HepG2 (cell line): ENCODE data around the gene MRPL48. TPM values are rescaled to one million over a fixed set of nuclear protein-coding genes. Genes with fewer than 3 reads are reported as not detected.

Experiments
- EP300 ChIP-seq, 3 experiments: sonication (generic) in 1 of 3; formaldehyde crosslinking in 1 of 3; IDR thresholded peaks; 2 replicates each; pipeline versions ENCODE4 v1.5.1 to v1.6.1; 2011 to 2020; ENCODE audit warnings: low read depth in 2 of 3, low read length in 2 of 3, borderline replicate concordance in 1 of 3, improper control_type of control experiment in 1 of 3, mild to moderate bottlenecking in 1 of 3, missing genetic modification reagents in 1 of 3, moderate library complexity in 1 of 3
- IRX3 ChIP-seq: sonication (generic); formaldehyde crosslinking; IDR thresholded peaks from 2 replicates; pipeline ENCODE4 v1.8.1; 2023; ENCODE audit warnings: mild to moderate bottlenecking, low read depth, missing genetic modification reagents, borderline replicate concordance
- MTERF4 ChIP-seq: sonication (generic); formaldehyde crosslinking; IDR thresholded peaks from 2 replicates; pipeline ENCODE4 v1.8.0; 2023; ENCODE audit warnings: mild to moderate bottlenecking, missing genetic modification reagents
- NONO ChIP-seq, 2 experiments: fragments of 450-650 bp in 1 of 2; sonication (generic) in 1 of 2; formaldehyde crosslinking in 1 of 2; IDR thresholded peaks in 1 of 2; conservative IDR thresholded peaks in 1 of 2; 2 replicates each; pipeline versions ENCODE4 v1.6.1 to v1.8.0; 2017 to 2022; ENCODE audit warnings: mild to moderate bottlenecking in 1 of 2, missing genetic modification reagents in 1 of 2, moderate library complexity in 1 of 2
- TRIM22 ChIP-seq: fragments of 450-650 bp; IDR thresholded peaks from 2 replicates; pipeline ENCODE4 v1.6.1; 2017
- ZBTB46 ChIP-seq: sonication (generic); formaldehyde crosslinking; IDR thresholded peaks from 2 replicates; pipeline ENCODE4 v1.4.0; 2020; ENCODE audit warnings: mild to moderate bottlenecking, missing genetic modification reagents, borderline replicate concordance
- ZC3H13 ChIP-seq: sonication (generic); formaldehyde crosslinking; IDR thresholded peaks from 2 replicates; pipeline ENCODE4 v1.8.1; 2023; ENCODE audit warnings: mild to moderate bottlenecking, missing genetic modification reagents, moderate library complexity
- ZFP36L1 ChIP-seq: sonication (generic); formaldehyde crosslinking; IDR thresholded peaks from 2 replicates; pipeline ENCODE4 v1.8.0; 2022; ENCODE audit warnings: mild to moderate bottlenecking, missing genetic modification reagents, moderate library complexity
- ZNF292 ChIP-seq: sonication (generic); formaldehyde crosslinking; IDR thresholded peaks from 2 replicates; pipeline ENCODE4 v1.8.1; 2022; ENCODE audit warnings: mild to moderate bottlenecking, low read depth, missing genetic modification reagents, borderline replicate concordance
- ZNF30 ChIP-seq: sonication (generic); formaldehyde crosslinking; IDR thresholded peaks from 2 replicates; pipeline ENCODE4 v1.5.0; 2020; ENCODE audit warnings: mild to moderate bottlenecking, missing genetic modification reagents
- ZNF335 ChIP-seq: sonication (generic); formaldehyde crosslinking; IDR thresholded peaks from 2 replicates; pipeline ENCODE4 v1.4.0; 2020; ENCODE audit warnings: missing genetic modification reagents
- ZNF407 ChIP-seq: sonication (generic); formaldehyde crosslinking; IDR thresholded peaks from one replicate; pipeline ENCODE4 v1.5.1; 2020; ENCODE audit warnings: mild to moderate bottlenecking, missing genetic modification reagents; ENCODE audit errors: not compliant biosample characterization
- ZNF451 ChIP-seq: sonication (generic); formaldehyde crosslinking; IDR thresholded peaks from 2 replicates; pipeline ENCODE4 v1.5.0; 2020; ENCODE audit warnings: mild to moderate bottlenecking, missing genetic modification reagents
- ZNF570 ChIP-seq: sonication (generic); formaldehyde crosslinking; IDR thresholded peaks from 2 replicates; pipeline ENCODE4 v1.4.0; 2020; ENCODE audit warnings: mild to moderate bottlenecking, missing genetic modification reagents, borderline replicate concordance
- ZNF616 ChIP-seq: sonication (generic); formaldehyde crosslinking; IDR thresholded peaks from 2 replicates; pipeline ENCODE4 v1.5.0; 2020; ENCODE audit warnings: low read depth, mild to moderate bottlenecking, missing genetic modification reagents
- polyA plus RNA-seq, 8 experiments: library from polyadenylated mRNA; depleted of rRNA in 3 of 8; stranded (reverse) in 7 of 8; unstranded in 1 of 8; fragments of >200 nt; fragmentation: Illumina TruSeq in 4 of 8; extraction: Trizol in 4 of 8; gene quantifications; 2 replicates each; pipeline versions ENCODE4 v1.2.1 to v1.2.3, GENCODE V29; 2011 to 2016; ENCODE audit warnings: low read depth in 4 of 8, missing spikeins in 1 of 8, mixed read lengths in 1 of 8; ENCODE audit not compliant: insufficient read depth in 1 of 8
- total RNA-seq, 5 experiments: library from RNA; depleted of rRNA; stranded (reverse); fragments of >200 nt; fragmentation: Illumina TruSeq; extraction: Trizol; gene quantifications; 2 replicates each; pipeline ENCODE4 v1.2.3, GENCODE V29; 2016; ENCODE audit warnings: low read depth in 1 of 5

The MRPL48 gene
- total and polyA plus RNA-seq, 2 of the 13 experiments (the other 11 are each of a cell fraction or from before 2014, with no cell fraction given), result 61.2 to 67.9 TPM

DNA sequence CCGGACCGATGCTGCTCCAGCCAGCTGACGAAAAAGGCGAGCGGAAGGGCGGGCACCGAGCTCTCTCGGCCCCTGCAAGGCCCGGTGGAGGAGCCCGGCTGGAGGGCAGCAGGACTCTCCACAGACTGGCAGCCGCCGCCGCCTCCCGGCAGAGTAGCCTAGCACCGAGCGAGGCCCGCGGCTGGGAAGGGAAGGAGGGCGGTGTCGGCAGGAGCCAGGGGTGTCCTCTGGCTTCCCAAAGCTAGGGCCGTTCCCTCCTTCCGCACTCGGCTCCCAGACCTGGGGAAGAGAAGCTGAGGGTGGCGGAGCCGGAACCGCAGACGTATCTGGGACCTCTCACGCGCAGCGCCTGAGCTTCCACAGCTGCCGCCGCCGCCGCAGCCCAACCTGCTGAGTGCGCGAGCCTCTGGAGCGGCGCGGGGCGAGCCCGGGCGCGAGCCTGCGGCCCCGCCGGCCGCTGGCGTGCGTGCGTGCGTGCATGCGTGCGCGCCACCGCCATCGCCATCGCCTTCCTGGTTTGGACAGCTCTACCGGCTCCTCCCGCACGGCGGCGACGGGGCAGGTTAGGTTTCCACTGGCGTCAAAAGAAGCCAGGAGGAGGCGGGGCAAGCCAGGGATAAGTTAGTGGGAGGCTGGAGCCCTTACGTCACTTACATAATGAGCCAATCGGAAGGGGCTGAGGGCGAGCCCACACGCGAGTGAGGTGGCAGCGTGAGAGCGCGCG is 26.8 kb upstream of the MRPL48 start, which contains the start of gene RAB6A (continued):
- TF ChIP-seq NONO (IDR thresholded peaks at IDR 0.05), result no peak
- peak; percentile 90 for TF ChIP-seq NONO (CRISPR knock-in tag; conservative IDR thresholded peaks at IDR 0.05)
- TF ChIP-seq ZNF570, result no peak
- peak in 1 of 2 experiments; percentile 30; a peak in 1 of 4 replicates for TF ChIP-seq EP300 (IDR thresholded peaks at IDR 0.05; ENCODE audit: low read depth in 2 of 2, low read length in 2 of 2)
- no peak for TF ChIP-seq EP300 (CRISPR knock-in tag; IDR thresholded peaks at IDR 0.05; ENCODE audit: borderline replicate concordance)
- TF ChIP-seq ZC3H13 (CRISPR knock-in tag), result no peak
- TF ChIP-seq ZBTB46 (CRISPR knock-in tag), result no peak
- TF ChIP-seq TRIM22, result no peak
- TF ChIP-seq ZNF335 (CRISPR knock-in tag), result no peak
- TF ChIP-seq ZFP36L1 (CRISPR knock-in tag), result no peak
- no peak for TF ChIP-seq ZNF451 (CRISPR knock-in tag)
- TF ChIP-seq MTERF4 (CRISPR knock-in tag), result peak; percentile 85; the same call in 1 of the 2 replicates
- no peak for TF ChIP-seq ZNF407 (CRISPR knock-in tag)
- no peak for TF ChIP-seq ZNF292 (CRISPR knock-in tag)
- no peak for TF ChIP-seq ZNF30 (CRISPR knock-in tag)
- no peak; the same call in 1 of the 2 replicates for TF ChIP-seq ZNF616 (CRISPR knock-in tag)
- TF ChIP-seq IRX3 (CRISPR knock-in tag), result no peak
